ENCODE data around the gene FLT3LG.
A peak's percentile ranks its signal among the peaks of the same experiment; 100 is the strongest.
"Not testable (repeated sequence)": the region's sequence is repeated elsewhere in the genome, so short reads cannot be mapped to it uniquely, and the experiment has no call there.

The FLT3LG gene

DNA sequence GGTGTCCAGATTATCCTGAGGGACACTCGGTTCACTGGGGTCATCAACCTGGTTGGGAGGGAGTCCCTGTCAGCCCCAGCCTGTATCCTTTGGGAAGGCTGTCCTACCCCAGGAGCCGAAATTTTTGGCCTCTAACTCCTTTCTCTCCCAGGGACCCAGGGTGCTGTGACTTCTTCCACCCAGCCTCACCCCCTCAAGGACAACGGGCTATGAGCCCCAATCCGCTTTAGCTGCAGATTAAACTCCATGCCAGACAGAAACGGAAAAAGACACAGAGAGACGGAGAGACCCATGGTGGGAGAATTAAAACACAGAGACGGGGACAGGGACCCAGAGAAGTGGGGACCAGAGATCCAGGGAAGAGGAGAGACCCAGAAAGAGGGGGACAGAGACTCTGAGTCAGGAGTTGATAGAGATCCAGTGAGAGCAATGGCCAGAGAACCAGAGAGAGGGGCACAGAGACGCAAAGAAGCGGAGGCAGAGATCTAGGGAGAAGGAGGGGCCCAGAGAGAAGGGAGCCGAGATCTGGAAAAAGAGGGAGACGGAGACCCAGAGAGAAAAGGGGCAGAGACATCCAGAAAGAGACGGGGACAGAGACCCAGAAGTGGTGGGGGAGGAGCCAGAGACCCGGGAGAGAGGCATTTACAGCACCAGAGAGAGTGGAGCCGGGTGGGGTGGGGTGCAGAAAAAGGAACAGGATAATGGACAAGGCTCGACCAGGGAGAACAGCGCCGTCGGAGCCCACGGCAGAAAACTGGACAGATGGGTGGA, 33.4 kb upstream of the FLT3LG start:
- DNase-seq (ENCODE audit: low spot score): no peak

DNA sequence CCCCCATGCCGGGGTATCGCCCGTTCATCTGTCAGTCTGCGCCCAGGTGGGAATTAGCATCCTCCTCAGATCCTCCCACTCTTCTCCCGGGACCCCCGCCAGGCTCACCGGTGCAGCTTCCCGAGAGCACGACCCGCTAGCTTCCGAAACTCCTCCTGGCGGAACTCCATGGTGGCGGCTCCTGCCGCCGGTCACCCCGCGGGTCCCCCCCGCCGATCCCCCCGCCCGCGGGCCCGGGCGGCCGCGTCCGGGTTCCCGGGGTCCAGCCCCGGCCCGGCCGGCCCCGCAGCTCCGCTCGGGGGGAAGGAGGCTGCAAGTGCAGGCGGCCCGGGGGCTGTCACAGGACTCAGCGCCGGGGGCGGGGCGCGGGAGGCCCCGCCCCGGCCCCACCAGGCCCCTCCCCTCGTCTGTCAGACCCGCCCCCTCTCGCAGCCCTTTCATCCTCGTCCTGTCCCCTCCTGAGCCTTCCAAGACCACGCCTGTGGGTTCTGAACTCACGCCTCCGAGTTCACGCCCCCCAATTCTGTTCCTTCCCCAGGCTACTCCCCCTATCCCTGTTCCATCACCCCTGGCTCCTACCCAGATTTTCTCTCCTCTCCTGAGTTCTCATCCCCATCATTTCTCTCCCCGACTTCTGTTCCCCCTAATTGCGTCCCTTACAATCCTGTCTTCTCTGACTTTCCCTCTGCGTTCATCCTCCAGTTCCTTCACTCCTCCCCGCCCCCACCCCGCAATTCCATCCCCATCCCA, 32.6 kb upstream of the FLT3LG start, which contains the start of gene SLC17A7:
TSS of gene SLC17A7 (minus strand) at position 318 of the 750 bp plus-strand sequence. CDS start at position 170, 148 bp downstream.
- no peak for DNase-seq (ENCODE audit: low spot score)

- DNase-seq (ENCODE audit: low spot score): no peak
Observed at GRCh38 chr19:49441960-49442350, 32.1 kb upstream of the FLT3LG start.

DNA sequence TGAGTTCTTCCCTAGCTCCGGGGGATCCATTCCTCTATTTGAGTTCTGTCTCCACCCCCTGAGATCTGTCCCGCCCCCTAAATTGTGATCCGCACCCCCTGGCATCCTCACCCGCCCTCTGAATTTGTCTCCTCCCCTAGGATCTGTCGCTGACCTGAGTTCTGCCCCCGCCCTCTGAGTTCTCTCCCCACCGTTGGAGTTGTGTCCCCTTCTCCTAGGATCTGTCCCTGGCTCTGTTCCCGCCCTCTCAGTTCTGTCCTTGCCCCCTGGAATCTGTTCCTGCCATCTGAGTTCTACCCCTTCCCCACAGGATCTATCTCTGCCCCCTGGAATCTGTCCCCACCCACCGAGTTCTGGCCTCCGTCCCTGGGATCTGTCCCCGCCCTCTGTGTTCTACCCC, 31.7 kb upstream of the FLT3LG start:
- DNase-seq (ENCODE audit: low spot score): no peak

DNA sequence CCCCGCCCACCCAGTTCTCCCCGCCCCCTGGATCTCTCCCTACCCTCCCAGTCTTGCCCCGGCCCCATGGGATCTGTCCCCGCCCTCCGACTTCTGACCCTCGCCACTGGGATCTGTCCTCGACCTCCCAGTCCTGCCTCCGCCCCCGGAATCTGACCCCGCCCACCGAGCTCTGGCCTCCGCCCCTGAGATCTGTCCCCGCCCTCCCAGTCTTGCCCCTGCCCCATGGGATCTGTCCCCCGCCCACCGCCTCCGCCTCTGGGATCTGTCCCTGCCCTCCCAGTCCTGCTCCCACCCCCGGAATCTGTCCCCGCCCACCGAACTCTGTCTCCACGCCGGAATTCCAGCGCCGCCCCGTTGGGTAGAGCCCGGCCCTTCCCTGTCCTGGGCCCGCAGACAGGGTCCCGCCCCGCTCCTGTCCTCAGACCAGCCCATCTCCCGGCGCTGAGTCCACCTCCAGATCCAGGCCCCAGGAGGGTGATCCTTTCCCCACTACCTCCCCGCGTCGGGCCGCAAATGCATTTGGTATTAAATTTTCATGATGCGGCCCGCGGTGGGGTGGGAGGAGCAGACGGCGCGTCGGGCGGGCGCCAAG, 31.1 kb upstream of the FLT3LG start:
- DNase-seq (ENCODE audit: low spot score): no peak

DNA sequence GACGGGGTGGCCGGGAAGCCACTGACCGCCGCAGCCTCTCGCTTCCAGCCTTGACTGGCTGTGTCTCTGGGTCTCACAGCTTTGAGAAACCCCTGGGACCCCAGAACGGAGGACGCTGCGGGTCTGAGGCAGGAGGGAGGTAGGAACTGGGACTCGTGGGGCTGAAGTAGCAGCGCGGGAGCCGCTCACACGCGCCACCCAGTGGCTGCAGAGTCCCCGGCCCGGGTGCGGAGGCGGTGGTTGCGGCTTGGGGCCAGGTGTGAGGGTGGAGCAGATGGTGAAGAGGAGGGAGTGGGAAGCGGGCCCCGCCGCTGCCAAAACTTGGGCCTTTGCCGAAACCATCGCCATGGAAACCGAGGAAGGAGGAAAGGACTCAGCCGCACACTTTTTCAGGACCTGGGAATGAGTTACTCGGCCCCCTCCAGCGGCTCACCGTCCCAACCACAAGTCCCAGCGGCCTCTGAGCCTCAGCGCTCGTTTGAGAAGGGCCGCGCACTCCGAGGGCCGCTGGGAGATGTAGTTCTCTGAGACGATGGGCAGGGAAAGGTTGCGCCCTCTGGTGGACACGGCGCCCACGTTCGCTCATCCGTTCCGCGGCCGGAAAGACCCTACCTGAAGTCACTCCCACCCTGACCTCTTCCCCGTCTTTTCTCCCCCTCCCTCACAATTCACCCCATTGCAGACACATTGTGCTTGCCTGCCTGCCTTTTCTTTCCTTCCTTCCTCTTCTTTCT, 30.5 kb upstream of the FLT3LG start:
- DNase-seq (ENCODE audit: low spot score): peak; percentile 93

DNA sequence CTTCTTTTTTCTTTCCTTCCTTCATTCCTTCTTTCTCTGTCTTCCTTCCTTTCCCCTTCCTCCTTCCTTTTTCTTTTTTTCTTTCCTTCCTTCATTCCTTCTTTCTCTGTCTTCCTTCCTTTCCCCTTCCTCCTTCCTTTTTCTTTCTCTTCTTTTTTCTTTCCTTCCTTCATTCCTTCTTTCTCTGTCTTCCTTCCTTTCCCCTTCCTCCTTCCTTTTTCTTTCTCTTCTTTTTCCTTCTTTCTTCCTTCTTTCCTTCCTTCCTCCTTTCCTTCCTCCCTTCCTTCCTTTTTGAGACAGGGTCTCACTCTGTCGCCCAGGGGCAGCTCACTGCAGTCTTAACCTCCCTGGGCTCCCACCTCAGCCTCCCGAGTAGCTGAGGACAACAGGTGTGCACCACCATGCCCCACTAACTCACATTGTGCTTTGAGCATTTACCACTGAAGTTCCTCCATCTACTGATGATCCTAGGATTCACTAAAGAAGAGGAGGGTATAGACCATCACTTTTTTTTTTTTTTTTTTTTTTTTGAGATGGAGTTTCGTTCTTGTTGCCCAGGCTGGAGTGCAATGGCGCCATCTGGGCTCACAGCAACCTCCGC, 29.8 kb upstream of the FLT3LG start:
- not testable (repeated sequence) for DNase-seq (ENCODE audit: low spot score)

DNA sequence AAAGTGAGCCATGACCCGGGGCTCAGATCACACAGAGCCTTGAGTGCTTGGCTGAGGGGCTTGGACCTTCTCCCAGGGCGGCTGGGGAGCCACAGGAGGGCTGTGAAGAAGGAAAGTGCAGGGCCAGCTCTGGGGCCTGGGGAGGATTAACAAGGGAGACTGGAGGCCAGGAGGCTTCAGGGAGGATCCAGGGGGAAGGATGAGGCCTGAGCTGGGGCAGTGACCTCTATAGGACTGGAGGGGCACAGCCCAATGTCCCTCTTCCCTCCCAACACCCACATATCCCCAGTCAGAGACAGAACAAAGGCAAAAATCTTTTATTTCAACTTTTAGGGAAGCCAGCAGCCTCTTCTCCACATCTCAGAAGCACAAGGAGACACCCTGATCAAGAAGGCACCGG, 28.0 kb upstream of the FLT3LG start:
- no peak for DNase-seq (ENCODE audit: low spot score)

DNA sequence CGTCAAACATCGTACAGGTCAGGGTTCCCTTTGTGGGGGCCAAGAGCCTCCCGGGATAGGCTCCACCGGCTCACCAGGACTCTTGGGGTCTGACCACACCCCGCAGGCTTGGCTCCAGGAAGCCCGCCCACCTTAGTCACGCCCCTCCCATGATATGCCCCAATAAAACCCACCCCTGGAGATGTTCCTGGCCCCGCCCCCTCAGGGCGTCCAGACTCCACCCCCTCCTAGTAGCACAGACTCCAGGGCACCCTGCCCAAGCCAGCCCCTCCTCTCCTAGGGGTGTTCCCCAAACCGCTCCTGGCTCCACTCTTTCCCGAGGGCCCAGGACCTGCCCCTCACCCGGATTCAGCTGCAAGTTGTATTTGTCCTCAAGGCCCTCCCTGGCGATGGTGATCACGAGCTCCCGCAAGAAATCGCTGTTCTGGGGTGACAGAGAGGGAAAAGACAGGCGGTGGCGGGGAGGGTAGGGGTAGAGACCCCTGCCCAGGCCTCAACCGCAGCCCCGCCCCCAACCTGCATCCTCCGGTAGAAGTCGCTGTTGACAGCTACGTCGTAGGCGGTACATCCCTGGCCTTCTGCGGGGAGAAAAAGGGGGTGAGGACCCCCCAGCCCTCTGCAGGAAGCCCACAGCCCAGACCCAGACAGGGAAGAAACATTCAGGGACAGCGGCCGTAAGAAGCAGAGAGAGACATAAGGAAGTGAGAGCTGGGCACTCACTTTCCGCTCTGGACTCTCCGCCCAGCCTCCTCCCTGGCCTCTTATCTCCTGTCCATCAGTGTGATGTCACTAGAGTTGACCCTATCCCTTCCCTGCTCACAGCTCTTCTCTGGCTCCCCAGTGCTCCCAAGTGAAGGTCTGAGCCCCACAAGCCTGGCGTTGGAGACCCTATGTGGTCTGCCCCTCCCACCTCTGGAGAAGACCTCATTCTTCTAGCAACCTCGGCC, 26.3 kb upstream of the FLT3LG start:
- no peak for DNase-seq (ENCODE audit: low spot score)

GRCh38 chr19:49448432-49448786, 25.6 kb upstream of the FLT3LG start:
- DNase-seq (ENCODE audit: low spot score): no peak

- DNase-seq (ENCODE audit: low spot score): no peak
Observed at GRCh38 chr19:49450405-49450804, 23.6 kb upstream of the FLT3LG start.

- peak; percentile 99 for DNase-seq (ENCODE audit: low spot score)
Observed at GRCh38 chr19:49451430-49452181, 22.4 kb upstream of the FLT3LG start, which contains the start of gene PIH1D1. TSS of gene PIH1D1 (minus strand) at chr19:49451814. CDS start at chr19:49451574, 240 bp downstream.

GRCh38 chr19:49453013-49453756, 20.8 kb upstream of the FLT3LG start, which contains the start of gene ALDH16A1:
TSS of gene ALDH16A1 (plus strand) at chr19:49453225. CDS start at chr19:49453332, 107 bp downstream.
- DNase-seq (ENCODE audit: low spot score): peak; percentile 98

DNA sequence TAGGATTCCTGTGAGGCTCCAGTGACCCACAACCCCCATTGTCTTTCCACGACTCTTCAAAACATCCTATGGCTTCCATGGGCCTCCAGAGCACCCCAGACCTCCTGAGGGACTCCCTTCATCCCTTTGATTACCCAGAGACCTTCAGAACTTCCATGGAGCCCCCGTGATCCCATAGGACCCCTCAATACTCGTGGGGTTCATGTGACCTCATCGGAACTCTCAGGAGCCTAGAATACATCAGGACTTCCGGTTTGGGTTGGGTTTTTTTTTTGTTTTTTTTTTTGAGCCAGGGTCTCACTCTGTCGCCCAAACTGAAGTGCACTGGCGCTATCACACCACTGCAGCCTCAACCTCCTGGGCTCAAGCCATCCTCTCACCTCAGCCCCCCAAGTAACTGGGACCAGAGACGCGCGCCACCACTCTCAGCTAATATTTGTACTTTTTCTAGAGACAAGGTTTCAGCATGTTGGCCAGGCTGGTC, 20.2 kb upstream of the FLT3LG start:
- DNase-seq (ENCODE audit: low spot score): no peak

- DNase-seq (ENCODE audit: low spot score): no peak
Observed at GRCh38 chr19:49455773-49456172, 18.2 kb upstream of the FLT3LG start.

DNA sequence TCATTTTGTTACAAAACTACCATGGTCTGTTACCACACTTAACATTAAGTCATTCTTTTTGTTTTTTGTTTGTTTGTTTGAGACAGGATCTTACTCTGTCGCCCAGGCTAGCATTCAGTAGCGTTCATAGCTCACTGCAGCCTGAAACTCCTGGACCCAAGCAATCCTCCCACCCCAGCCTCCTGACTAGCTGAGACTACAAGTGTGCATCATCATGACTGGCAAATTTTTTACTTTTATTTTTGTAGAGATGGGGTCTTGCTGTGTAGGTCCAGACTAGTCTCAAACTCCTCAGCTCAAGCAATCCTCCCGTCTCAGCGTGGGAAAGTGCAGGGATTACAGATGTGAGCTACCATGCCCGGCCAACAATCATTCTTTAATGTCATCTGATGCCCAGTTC, 17.7 kb upstream of the FLT3LG start:
- DNase-seq (ENCODE audit: low spot score): no peak

DNA sequence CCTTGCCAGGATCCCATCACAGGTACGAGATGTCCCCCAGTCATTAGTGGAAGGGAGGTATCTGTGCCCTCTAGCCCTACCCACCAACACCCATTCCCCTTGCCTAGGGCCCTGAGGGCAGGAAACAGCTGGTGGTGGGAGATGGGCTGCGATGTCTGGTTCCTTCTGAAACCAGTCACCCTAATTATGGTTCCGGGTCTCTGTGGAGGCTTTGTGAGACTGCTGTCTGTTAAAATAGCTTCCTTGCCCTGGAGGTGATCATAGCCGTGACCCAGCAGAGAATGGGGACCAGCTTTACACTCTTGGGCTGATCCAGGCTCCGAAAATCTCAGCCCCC, 15.5 kb upstream of the FLT3LG start:
- DNase-seq (ENCODE audit: low spot score): no peak

- DNase-seq (ENCODE audit: low spot score): no peak
Observed at GRCh38 chr19:49459388-49459787, 14.6 kb upstream of the FLT3LG start.

DNA sequence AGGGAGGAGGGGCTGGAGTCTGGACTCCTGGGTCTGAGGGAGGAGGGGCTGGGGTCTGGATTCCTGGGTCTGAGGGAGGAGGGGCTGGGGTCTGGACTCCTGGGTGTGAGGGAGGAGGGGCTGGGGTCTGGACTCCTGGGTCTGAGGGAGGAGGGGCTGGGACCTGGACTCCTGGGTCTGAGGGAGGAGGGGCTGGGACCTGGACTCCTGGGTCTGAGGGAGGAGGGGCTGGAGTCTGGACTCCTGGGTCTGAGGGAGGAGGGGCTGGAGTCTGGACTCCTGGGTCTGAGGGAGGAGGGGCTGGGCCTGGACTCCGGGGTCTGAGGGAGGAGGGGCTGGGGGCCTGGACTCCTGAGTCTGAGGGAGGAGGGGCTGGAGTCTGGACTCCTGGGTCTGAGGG, 12.9 kb upstream of the FLT3LG start:
- not testable (repeated sequence) for DNase-seq (ENCODE audit: low spot score)

Data from pons (tissue), 1 donor.